ENCODE measurements around the gene OTOG. TPM values are rescaled to one million over a fixed set of nuclear protein-coding genes. Genes with fewer than 3 reads are reported as not detected.

The OTOG gene
- under 1 TPM in 1 of 3 donors, not detected in 2; 0.06 TPM for total RNA-seq
- long read RNA-seq, donor 1, result 0 reads
- long read RNA-seq, donor 2, result 0 reads

GRCh38 chr11:17547051-17547577 is at the start of gene OTOG:
Gene OTOG, plus strand, starts transcription at chr11:17547259. Its CDS starts 114 bp downstream, at chr11:17547373.
- DNase-seq (no peak), ATAC-seq (no peak)
- H3K9me3 ChIP-seq, result no peaks in the 10 kb centered on the region
- no peaks in the 10 kb centered on the region for H3K36me3 ChIP-seq (ENCODE audit: low read depth)
- H3K4me1 ChIP-seq (ENCODE audit: low read depth), result no peaks in the 10 kb centered on the region
- TF ChIP-seq CTCF (IDR thresholded peaks at IDR 0.05), result no peak
- intact Hi-C loops (cut with DNase I, micrococcal nuclease), result no loop called here
- H3K4me3 ChIP-seq, result no peak within 1 kb of the TSS

GRCh38 chr11:17498058-17498457 is 49.0 kb upstream of the OTOG start:
- H3K4me1 ChIP-seq (ENCODE audit: low read depth), result no peaks in the 10 kb centered on the region
- intact Hi-C loops (cut with DNase I, micrococcal nuclease), result no loop called here
- no peak for TF ChIP-seq CTCF (IDR thresholded peaks at IDR 0.05)
- peak in 2 of 3 donors; percentile 33 to 40 for DNase-seq
- no peak overlapping the region for H3K4me3 ChIP-seq
- H3K9me3 ChIP-seq, result no peaks in the 10 kb centered on the region
- peak; percentile 71 for ATAC-seq
- no peaks in the 10 kb centered on the region for H3K36me3 ChIP-seq (ENCODE audit: low read depth)

GRCh38 chr11:17498475-17498874 is 48.6 kb upstream of the OTOG start:
- H3K4me1 ChIP-seq (ENCODE audit: low read depth), result no peaks in the 10 kb centered on the region
- no peak overlapping the region for H3K4me3 ChIP-seq
- no peak for TF ChIP-seq CTCF (IDR thresholded peaks at IDR 0.05)
- ATAC-seq (no peak), DNase-seq (no peak)
- H3K9me3 ChIP-seq, result no peaks in the 10 kb centered on the region
- H3K36me3 ChIP-seq (ENCODE audit: low read depth), result no peaks in the 10 kb centered on the region
- intact Hi-C loops (cut with DNase I, micrococcal nuclease), result no loop called here

- Histone ChIP-seq H3K4me1 (ENCODE audit: low read depth) (no peaks in the 10 kb centered on the region), H3K36me3 (ENCODE audit: low read depth) (no peaks in the 10 kb centered on the region), H3K4me3 (no peak overlapping the region), H3K9me3 (no peaks in the 10 kb centered on the region)
- no peak for DNase-seq
- ATAC-seq, result no peak
- no peak for TF ChIP-seq CTCF (IDR thresholded peaks at IDR 0.05)
- intact Hi-C loops (cut with DNase I, micrococcal nuclease), result no loop called here
These were observed 46.4 kb upstream of the OTOG start for GRCh38 chr11:17500673-17501072.

GRCh38 chr11:17502630-17503029 is 44.4 kb upstream of the OTOG start:
- Histone ChIP-seq H3K9me3 (no peaks in the 10 kb centered on the region), H3K4me3 (no peak overlapping the region), H3K36me3 (ENCODE audit: low read depth) (no peaks in the 10 kb centered on the region), H3K4me1 (ENCODE audit: low read depth) (no peaks in the 10 kb centered on the region)
- no peak for ATAC-seq
- intact Hi-C loops (cut with DNase I, micrococcal nuclease), result no loop called here
- no peak for DNase-seq
- no peak for TF ChIP-seq CTCF (IDR thresholded peaks at IDR 0.05)

Measured in mucosa of descending colon (tissue), 3 donors.